ENCODE data around the gene GRP.

GRP gene

GRCh38 chr18:59269563-59270119 is 49.7 kb downstream of the GRP start:
- H3K27me3 ChIP-seq (ENCODE audit: control insufficient read depth, insufficient read depth, low read length), result peaks cover 23% of the 10 kb centered on the region
- H3K4me2 ChIP-seq (ENCODE audit: low read length), result no peak overlapping the region
- H3K4me3 ChIP-seq (ENCODE audit: low read depth, low read length), result no peak overlapping the region
- no peaks in the 10 kb centered on the region for H3K9me3 ChIP-seq (ENCODE audit: control insufficient read depth, low read length)
- no peaks in the 10 kb centered on the region for H3K79me2 ChIP-seq
- no peak overlapping the region for H2AFZ ChIP-seq
- TF ChIP-seq CTCF (IDR thresholded peaks at IDR 0.05), result no peak
- H3K4me1 ChIP-seq, result no peaks in the 10 kb centered on the region
- no peaks in the 10 kb centered on the region for H3K36me3 ChIP-seq (ENCODE audit: control insufficient read depth, insufficient read depth, low read length)
- no peak overlapping the region for H3K9ac ChIP-seq
- no peak overlapping the region for H3K27ac ChIP-seq

GRCh38 chr18:59270689-59271257 is 50.8 kb downstream of the GRP start:
- H3K27me3 ChIP-seq (ENCODE audit: control insufficient read depth, insufficient read depth, low read length), result peaks cover 22% of the 10 kb centered on the region
- H3K79me2 ChIP-seq, result no peaks in the 10 kb centered on the region
- no peaks in the 10 kb centered on the region for H3K9me3 ChIP-seq (ENCODE audit: control insufficient read depth, low read length)
- H3K36me3 ChIP-seq (ENCODE audit: control insufficient read depth, insufficient read depth, low read length), result no peaks in the 10 kb centered on the region
- TF ChIP-seq CTCF (IDR thresholded peaks at IDR 0.05), result no peak
- no peak overlapping the region for H3K9ac ChIP-seq
- H2AFZ ChIP-seq, result no peak overlapping the region
- H3K4me3 ChIP-seq (ENCODE audit: low read depth, low read length), result no peak overlapping the region
- no peaks in the 10 kb centered on the region for H3K4me1 ChIP-seq
- no peak overlapping the region for H3K27ac ChIP-seq
- H3K4me2 ChIP-seq (ENCODE audit: low read length), result no peak overlapping the region

GRCh38 chr18:59271606-59272220 is 51.8 kb downstream of the GRP start:
- Histone ChIP-seq H2AFZ (no peak overlapping the region), H3K79me2 (no peaks in the 10 kb centered on the region), H3K9me3 (ENCODE audit: control insufficient read depth, low read length) (no peaks in the 10 kb centered on the region), H3K27me3 (ENCODE audit: control insufficient read depth, insufficient read depth, low read length) (peaks cover 22% of the 10 kb centered on the region), H3K27ac (no peak overlapping the region), H3K4me1 (no peaks in the 10 kb centered on the region), H3K9ac (no peak overlapping the region), H3K4me3 (ENCODE audit: low read depth, low read length) (no peak overlapping the region), H3K4me2 (ENCODE audit: low read length) (no peak overlapping the region), H3K36me3 (ENCODE audit: control insufficient read depth, insufficient read depth, low read length) (no peaks in the 10 kb centered on the region)
- TF ChIP-seq CTCF (IDR thresholded peaks at IDR 0.05), result no peak

GRCh38 chr18:59272221-59272888 is 52.4 kb downstream of the GRP start:
- Histone ChIP-seq H3K9ac (no peak overlapping the region), H3K9me3 (ENCODE audit: control insufficient read depth, low read length) (no peaks in the 10 kb centered on the region), H3K36me3 (ENCODE audit: control insufficient read depth, insufficient read depth, low read length) (no peaks in the 10 kb centered on the region), H2AFZ (peak overlapping the region; percentile 45), H3K4me2 (ENCODE audit: low read length) (peak overlapping the region; percentile 66), H3K27ac (no peak overlapping the region), H3K4me1 (no peaks in the 10 kb centered on the region), H3K4me3 (ENCODE audit: low read depth, low read length) (peak overlapping the region; percentile 24), H3K79me2 (no peaks in the 10 kb centered on the region), H3K27me3 (ENCODE audit: control insufficient read depth, insufficient read depth, low read length) (peaks cover 22% of the 10 kb centered on the region)
- no peak for TF ChIP-seq CTCF (IDR thresholded peaks at IDR 0.05)
